Measurements from ENCODE around the gene RAB12. TPM values are rescaled to one million over a fixed set of nuclear protein-coding genes. Genes with fewer than 3 reads are reported as not detected.

RAB12 gene
- total RNA-seq (2021; fragmentation: NEBNext Ultra II Directional; extraction: Animal tissue kit (Norgen Biotek cat#: 25700)) (42.1 and 45.9 TPM in 2 replicates), polyA plus RNA-seq (2011; rRNA removed) (11.6 and 19.7 TPM in 2 replicates), polyA minus RNA-seq (2011; rRNA and poly(A)+ RNA removed) (14.5 and 18.1 TPM in 2 replicates)
- 25.6 TPM for polyA plus RNA-seq (2011; cell fraction: cytosol; rRNA removed)
- polyA plus RNA-seq (2011; cell fraction: nucleus; rRNA removed) = 14.5 TPM
- polyA plus RNA-seq (2012, experiment 1 of 2) = 26.6 to 45.7 TPM (median 29.0 TPM) in 4 replicates
- polyA plus RNA-seq (2012, experiment 2 of 2) = 12.6 TPM
- 41.6 TPM for polyA plus RNA-seq (2013, experiment 1 of 2)
- polyA plus RNA-seq (2013, experiment 2 of 2) = 35.7 TPM
- 22.2 TPM for polyA minus RNA-seq (2011; cell fraction: cytosol; rRNA and poly(A)+ RNA removed)
- polyA minus RNA-seq (2011; cell fraction: nucleus; rRNA and poly(A)+ RNA removed) = 37.2 TPM
- long read RNA-seq, experiment 1, partial matches to known transcripts = 0 of 3 reads
- long read RNA-seq, experiment 1, other reads (novel, unspliced or antisense) = 3 of 3 reads
- long read RNA-seq, experiment 2, partial matches to known transcripts = 0 of 3 reads
- long read RNA-seq, experiment 2, other reads (novel, unspliced or antisense) = 3 of 3 reads

GRCh38 chr18:8608795-8609658 is at the start of gene RAB12:
Gene RAB12 (plus strand): TSS chr18:8609437. CDS start chr18:8609440, 3 bp downstream.
- H3K27me3 ChIP-seq (replicated peaks in 1 of 4; ENCODE audit: control insufficient read depth in 3 of 4, extremely low read depth in 1 of 4, insufficient read depth in 3 of 4, low read length in 3 of 4) = peaks cover 0 to 9% (median 5%) of the 10 kb centered on the region in 4 experiments; a peak in 2 of 7 replicates
- CTCF ChIA-PET (ENCODE audit: partially characterized antibody) = interaction anchor here (0.7 to 2.5 kb wide), 6 partner anchors 9 to 37 kb away, joined by 3 to 14 read pairs (median 4); no protein-coding TSS in a partner anchor
- no peak for TF ChIP-seq BCL11A (IDR thresholded peaks at IDR 0.05; ENCODE audit: low read depth in 2 of 2, low read length in 2 of 2)
- TF ChIP-seq CHD1 (IDR thresholded peaks at IDR 0.05; ENCODE audit: low read depth, low read length) = peak; percentile 42; the same call in 1 of the 2 replicates
- TF ChIP-seq E2F6 (IDR thresholded peaks at IDR 0.05) = peak; percentile 25; the same call in 1 of the 2 replicates
- TF ChIP-seq RXRA (IDR thresholded peaks at IDR 0.05; ENCODE audit: insufficient read depth, low read depth, low read length) = no peak
- TF ChIP-seq JUN (IDR thresholded peaks at IDR 0.05; ENCODE audit: low read depth, low read length) = no peak
- no peak for TF ChIP-seq SP1 (IDR thresholded peaks at IDR 0.05; ENCODE audit: low read depth, low read length)
- TF ChIP-seq POLR2A (IDR thresholded peaks at IDR 0.05; ENCODE audit: control extremely low read depth in 1 of 2, low read depth in 2 of 2, low read length in 2 of 2) = peak; percentile 61 to 63

More at GRCh38 chr18:8608795-8609658, at the start of gene RAB12:
- Histone ChIP-seq H3K4me3 (ENCODE audit: extremely low read depth in 1 of 4, insufficient read depth in 2 of 4, low read depth in 3 of 4, low read length in 4 of 4) (peak within 1 kb of the TSS; percentile 85 to 99 (median 88)), H3K4ac (replicated peaks; ENCODE audit: insufficient read length, low read depth, low read length) (no peak within 1 kb of the TSS), H3K23me2 (ENCODE audit: low read depth, low read length) (peaks cover 7% of the 10 kb centered on the region; the same call in 1 of the 2 replicates), H2BK120ac (replicated peaks; ENCODE audit: low read depth, low read length) (no peak within 1 kb of the TSS), H3K9ac (replicated peaks in 1 of 4; ENCODE audit: extremely low read depth in 1 of 4, low read depth in 3 of 4, low read length in 3 of 4) (peak within 1 kb of the TSS; percentile 56 to 93 (median 65)), H3K56ac (replicated peaks; ENCODE audit: insufficient read length, low read depth, low read length) (peak within 1 kb of the TSS; percentile 73), H3K18ac (ENCODE audit: extremely low read depth, low read length) (peak within 1 kb of the TSS; percentile 83), H2BK20ac (ENCODE audit: low read length) (no peak within 1 kb of the TSS), H3K9me3 (ENCODE audit: insufficient read depth in 2 of 2, low read depth in 1 of 2, low read length in 1 of 2) (no peaks in the 10 kb centered on the region), H3K14ac (ENCODE audit: insufficient read length) (no peak within 1 kb of the TSS), H4K5ac (ENCODE audit: insufficient read length, low read depth, low read length) (no peak within 1 kb of the TSS), H2AFZ (ENCODE audit: low read length) (peak within 1 kb of the TSS; percentile 43), H3K36me3 (ENCODE audit: control insufficient read depth in 2 of 4, insufficient read depth in 4 of 4, low read length in 3 of 4) (peaks cover 0 to 8% (median 2%) of the 10 kb centered on the region in 4 experiments; a peak in 3 of 8 replicates), H3K23ac (ENCODE audit: insufficient read length) (no peak within 1 kb of the TSS), H2BK5ac (ENCODE audit: low read depth, low read length) (0 out of 2 replicates have a peak within 1 kb of the TSS, but pooled peaks have one; percentile 44), H4K8ac (ENCODE audit: extremely low read depth, insufficient read depth, low read length) (peak within 1 kb of the TSS; percentile 64), H2AK5ac (ENCODE audit: low read depth, low read length) (no peak within 1 kb of the TSS), H3K4me2 (ENCODE audit: insufficient read depth in 1 of 2, low read depth in 2 of 2, low read length in 2 of 2) (peak within 1 kb of the TSS; percentile 73 to 81), H3K79me1 (ENCODE audit: low read depth, low read length) (0 out of 2 replicates have a peak, but pooled peaks cover 8% of the 10 kb centered on the region), H3K27ac (ENCODE audit: low read depth, low read length) (peak within 1 kb of the TSS; percentile 38; the same call in 1 of the 2 replicates), H3K79me2 (ENCODE audit: control insufficient read depth in 1 of 2, insufficient read depth in 2 of 2, low read length in 2 of 2) (peaks cover 20 to 44% of the 10 kb centered on the region in 2 experiments), H4K20me1 (replicated peaks in 1 of 2; ENCODE audit: control insufficient read depth in 1 of 2, insufficient read depth in 2 of 2, low read length in 2 of 2) (peaks cover 17 to 26% of the 10 kb centered on the region in 2 experiments), H3K4me1 (replicated peaks in 1 of 4; ENCODE audit: control insufficient read depth in 3 of 4, insufficient read depth in 4 of 4, low read length in 3 of 4) (peaks cover 4 to 10% (median 5%) of the 10 kb centered on the region in 4 experiments; a peak in 6 of 7 replicates), H2BK15ac (ENCODE audit: low read length) (0 out of 2 replicates have a peak within 1 kb of the TSS, but pooled peaks have one; percentile 48), H2BK12ac (ENCODE audit: low read depth, low read length) (no peak within 1 kb of the TSS), H4K91ac (replicated peaks; ENCODE audit: insufficient read length, low read length) (peak within 1 kb of the TSS; percentile 79)
- 1% methylated on average over 37 of the region's 95 CpGs; no CpG with 5 or more reads in 1 of the 2 experiments for WGBS, 2 experiments (ENCODE audit: extremely low coverage in 1 of 2, insufficient coverage in 1 of 2, insufficient read length in 1 of 2, insufficient replicate concordance in 2 of 2, low coverage in 1 of 2, low lambda C conversion rate in 2 of 2, missing lambda C conversion rate in 1 of 2)
- DNase-seq (ENCODE audit: low read depth in 1 of 2, low spot score in 2 of 2) = peak; percentile 19 to 87
- no peak for FAIRE-seq
- POLR2A ChIA-PET (ENCODE audit: partially characterized antibody) = interaction anchor here (0.8 to 1.6 kb wide), 3 partner anchors 8 to 20 kb away, joined by 3 to 4 read pairs (median 3); no protein-coding TSS in a partner anchor
